Measurements from ENCODE around the gene MYT1. TPM values are rescaled to one million over a fixed set of nuclear protein-coding genes. Genes with fewer than 3 reads are reported as not detected.

Gene MYT1
- total RNA-seq, 1 experiment from 2014 or later, result not detected

DNA sequence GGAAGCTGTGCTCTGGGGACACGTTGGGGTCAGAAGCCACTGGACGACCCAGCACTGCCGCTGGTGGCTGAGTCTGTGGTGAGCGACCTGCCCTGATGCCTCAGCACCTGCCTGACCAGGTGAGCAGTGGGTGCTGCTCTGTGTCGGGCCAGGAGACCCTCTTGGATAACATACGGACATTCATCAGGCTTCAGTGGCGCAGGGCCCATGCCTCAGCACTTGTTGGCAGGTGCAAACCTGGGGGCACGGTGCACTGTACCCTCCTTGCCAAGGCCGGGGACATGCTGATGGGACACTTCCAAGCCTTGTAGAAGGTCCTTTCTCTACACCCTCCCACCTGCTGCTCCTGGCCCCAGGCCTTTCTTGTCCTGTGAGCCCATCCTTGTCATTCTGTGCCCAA is 34.1 kb downstream of the MYT1 start:
- TF ChIP-seq EZH2 (IDR thresholded peaks at IDR 0.05; ENCODE audit: low read depth), result no peak
- TF ChIP-seq, protein P1, sequence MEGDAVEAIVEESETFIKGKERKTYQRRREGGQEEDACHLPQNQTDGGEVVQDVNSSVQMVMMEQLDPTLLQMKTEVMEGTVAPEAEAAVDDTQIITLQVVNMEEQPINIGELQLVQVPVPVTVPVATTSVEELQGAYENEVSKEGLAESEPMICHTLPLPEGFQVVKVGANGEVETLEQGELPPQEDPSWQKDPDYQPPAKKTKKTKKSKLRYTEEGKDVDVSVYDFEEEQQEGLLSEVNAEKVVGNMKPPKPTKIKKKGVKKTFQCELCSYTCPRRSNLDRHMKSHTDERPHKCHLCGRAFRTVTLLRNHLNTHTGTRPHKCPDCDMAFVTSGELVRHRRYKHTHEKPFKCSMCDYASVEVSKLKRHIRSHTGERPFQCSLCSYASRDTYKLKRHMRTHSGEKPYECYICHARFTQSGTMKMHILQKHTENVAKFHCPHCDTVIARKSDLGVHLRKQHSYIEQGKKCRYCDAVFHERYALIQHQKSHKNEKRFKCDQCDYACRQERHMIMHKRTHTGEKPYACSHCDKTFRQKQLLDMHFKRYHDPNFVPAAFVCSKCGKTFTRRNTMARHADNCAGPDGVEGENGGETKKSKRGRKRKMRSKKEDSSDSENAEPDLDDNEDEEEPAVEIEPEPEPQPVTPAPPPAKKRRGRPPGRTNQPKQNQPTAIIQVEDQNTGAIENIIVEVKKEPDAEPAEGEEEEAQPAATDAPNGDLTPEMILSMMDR (conservative IDR thresholded peaks at IDR 0.05), result no peak
- no peak overlapping the region for H2AFZ ChIP-seq
- no peaks in the 10 kb centered on the region for H3K79me2 ChIP-seq (ENCODE audit: low read depth)
- no peaks in the 10 kb centered on the region for H3K4me1 ChIP-seq (replicated peaks; ENCODE audit: insufficient read depth)
- H3K9me2 ChIP-seq (ENCODE audit: insufficient read depth), result no peaks in the 10 kb centered on the region
- H3F3A ChIP-seq (ENCODE audit: insufficient read depth, low read depth), result no peaks in the 10 kb centered on the region
- no TSS peak for BruUV-seq (replicated peaks)
- H3K27ac ChIP-seq, result no peak overlapping the region
- intact Hi-C loops (cut with micrococcal nuclease; ENCODE audit: unreplicated experiment), result no loop called here
- H3K27me3 ChIP-seq (ENCODE audit: insufficient read depth, low read depth), result peaks cover 97% of the 10 kb centered on the region
- ChIA-PET POLR2A (ENCODE audit: unreplicated experiment) (interaction anchor here (0.6 kb wide), 1 partner anchor 18 kb away, joined by 5 read pairs; no protein-coding TSS in a partner anchor), CTCF (no interaction called here)
- H4K20me1 ChIP-seq (ENCODE audit: insufficient read depth), result no peaks in the 10 kb centered on the region; the same call in 1 of the 2 replicates
- H3K9me3 ChIP-seq (ENCODE audit: insufficient read depth, low read depth), result no peaks in the 10 kb centered on the region
- H3K4me2 ChIP-seq, result no peak overlapping the region
- H3K36me3 ChIP-seq (ENCODE audit: low read depth), result no peaks in the 10 kb centered on the region
- DNase-seq, result no peak
- no peak overlapping the region for H3K4me3 ChIP-seq

DNA sequence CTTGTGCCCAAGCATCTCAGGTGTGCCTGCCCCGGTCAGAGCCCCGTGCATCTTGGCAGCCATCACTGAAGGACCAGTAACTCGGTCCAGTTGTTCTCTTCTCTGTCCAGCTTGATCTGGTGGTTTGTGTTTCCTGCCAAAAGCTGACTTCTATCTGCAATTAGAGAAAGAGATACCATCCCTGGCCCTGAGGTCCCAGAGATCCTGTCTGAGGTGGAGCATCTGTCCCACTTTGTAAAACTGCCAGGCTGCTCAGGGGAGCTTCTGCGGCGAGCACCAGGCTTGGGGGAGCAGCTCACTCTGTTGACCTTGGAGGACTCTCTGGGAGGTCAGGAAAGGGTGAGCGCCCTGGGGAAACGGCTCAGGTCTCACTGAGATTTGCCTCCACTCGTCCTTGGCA is 35.1 kb downstream of the MYT1 start:
- TF ChIP-seq, protein P1 (conservative IDR thresholded peaks at IDR 0.05), result no peak
- TF ChIP-seq EZH2 (IDR thresholded peaks at IDR 0.05; ENCODE audit: low read depth), result no peak

DNA sequence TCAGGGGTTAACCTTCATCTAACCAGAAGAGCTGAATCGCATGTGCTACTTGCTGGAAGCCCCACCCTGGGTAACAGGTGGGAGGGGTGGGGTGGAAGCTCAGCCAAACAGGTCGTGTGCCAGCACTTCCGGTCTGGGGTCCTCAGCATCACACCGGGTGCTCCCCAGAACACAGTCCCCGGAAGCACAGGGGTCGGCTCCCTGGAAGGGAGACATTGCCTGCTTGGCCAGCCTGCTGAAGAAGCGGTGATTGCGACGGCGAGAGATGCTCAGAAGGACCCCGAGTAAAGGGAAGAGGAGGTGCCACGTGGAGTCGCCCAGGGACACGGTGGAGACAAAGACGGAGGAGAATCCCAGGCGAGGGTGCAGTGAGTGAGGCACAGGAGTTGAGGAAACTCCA is 36.5 kb downstream of the MYT1 start:
- H3F3A ChIP-seq (ENCODE audit: insufficient read depth, low read depth), result no peaks in the 10 kb centered on the region
- CTCF ChIA-PET, result no interaction called here
- no peak for DNase-seq
- no peak for TF ChIP-seq EZH2 (IDR thresholded peaks at IDR 0.05; ENCODE audit: low read depth)
- TF ChIP-seq, protein P1 (conservative IDR thresholded peaks at IDR 0.05), result no peak
- no peak overlapping the region for H3K4me3 ChIP-seq
- H2AFZ ChIP-seq, result no peak overlapping the region
- H3K79me2 ChIP-seq (ENCODE audit: low read depth), result no peaks in the 10 kb centered on the region
- H3K36me3 ChIP-seq (ENCODE audit: low read depth), result no peaks in the 10 kb centered on the region
- no peaks in the 10 kb centered on the region for H3K9me3 ChIP-seq (ENCODE audit: insufficient read depth, low read depth)
- no peak overlapping the region for H3K27ac ChIP-seq
- intact Hi-C loops (cut with micrococcal nuclease; ENCODE audit: unreplicated experiment), result no loop called here
- BruUV-seq (replicated peaks), result no TSS peak
- H3K4me1 ChIP-seq (replicated peaks; ENCODE audit: insufficient read depth), result no peaks in the 10 kb centered on the region
- no peaks in the 10 kb centered on the region for H3K9me2 ChIP-seq (ENCODE audit: insufficient read depth)
- no peaks in the 10 kb centered on the region for H4K20me1 ChIP-seq (ENCODE audit: insufficient read depth)
- no peak overlapping the region for H3K4me2 ChIP-seq
- H3K27me3 ChIP-seq (ENCODE audit: insufficient read depth, low read depth), result peaks cover 98% of the 10 kb centered on the region
- POLR2A ChIA-PET (ENCODE audit: unreplicated experiment), result no interaction called here

More for the DNA sequence above, 35.1 kb downstream of the MYT1 start:
- Histone ChIP-seq H4K20me1 (ENCODE audit: insufficient read depth) (no peaks in the 10 kb centered on the region), H3K4me1 (replicated peaks; ENCODE audit: insufficient read depth) (no peaks in the 10 kb centered on the region), H3K9me2 (ENCODE audit: insufficient read depth) (no peaks in the 10 kb centered on the region), H3K36me3 (ENCODE audit: low read depth) (no peaks in the 10 kb centered on the region), H3K27me3 (ENCODE audit: insufficient read depth, low read depth) (peaks cover 97% of the 10 kb centered on the region), H3K4me3 (no peak overlapping the region), H3K9me3 (ENCODE audit: insufficient read depth, low read depth) (no peaks in the 10 kb centered on the region), H2AFZ (no peak overlapping the region), H3F3A (ENCODE audit: insufficient read depth, low read depth) (no peaks in the 10 kb centered on the region), H3K4me2 (no peak overlapping the region), H3K27ac (no peak overlapping the region), H3K79me2 (ENCODE audit: low read depth) (no peaks in the 10 kb centered on the region)
- no TSS peak for BruUV-seq (replicated peaks)
- DNase-seq, result no peak
- ChIA-PET POLR2A (ENCODE audit: unreplicated experiment) (no interaction called here), CTCF (no interaction called here)
- intact Hi-C loops (cut with micrococcal nuclease; ENCODE audit: unreplicated experiment), result no loop called here

Data from PC-9 (cell line).